BLaER1 (cell line): ENCODE measurements around the gene AKT3.

Experiments used
- H3K27ac ChIP-seq: shearing (Covaris generic); formaldehyde crosslinking; 2 replicates; pipeline ENCODE4 v1.8.1; 2022
- H3K27me3 ChIP-seq: shearing (Covaris generic); formaldehyde crosslinking; 2 replicates; pipeline ENCODE4 v1.8.1; 2022
- H3K36me3 ChIP-seq: shearing (Covaris generic); formaldehyde crosslinking; 2 replicates; pipeline ENCODE4 v1.8.1; 2022
- H3K4me1 ChIP-seq: shearing (Covaris generic); formaldehyde crosslinking; 2 replicates; pipeline ENCODE4 v1.8.1; 2022
- H3K4me2 ChIP-seq: shearing (Covaris generic); formaldehyde crosslinking; 2 replicates; pipeline ENCODE4 v1.8.1; 2022
- H3K4me3 ChIP-seq: shearing (Covaris generic); formaldehyde crosslinking; 2 replicates; pipeline ENCODE4 v1.8.1; 2022
- H3K9ac ChIP-seq: shearing (Covaris generic); formaldehyde crosslinking; 2 replicates; pipeline ENCODE4 v1.8.1; 2022
- H3K9me3 ChIP-seq: shearing (Covaris generic); formaldehyde crosslinking; 2 replicates; pipeline ENCODE4 v1.8.1; 2022
- H4K20me1 ChIP-seq: shearing (Covaris generic); formaldehyde crosslinking; 2 replicates; pipeline ENCODE4 v1.8.1; 2022
- Cebpa-rat ChIP-seq: shearing (Covaris generic); IDR thresholded peaks from 2 replicates; pipeline ENCODE4 v1.8.1; 2022

Gene AKT3

GRCh38 chr1:243495442-243496186, 354.4 kb downstream of the AKT3 start:
- peaks cover 10% of the 10 kb centered on the region for H3K9me3 ChIP-seq
- H4K20me1 ChIP-seq = no peaks in the 10 kb centered on the region
- peaks cover 11% of the 10 kb centered on the region for H3K36me3 ChIP-seq
- H3K4me3 ChIP-seq = no peak overlapping the region
- peaks cover 63% of the 10 kb centered on the region for H3K4me1 ChIP-seq
- no peaks in the 10 kb centered on the region for H3K27me3 ChIP-seq
- H3K9ac ChIP-seq = peak overlapping the region; percentile 42; the same call in 1 of the 2 replicates
- no peak for TF ChIP-seq Cebpa-rat
- peak overlapping the region; percentile 83 for H3K4me2 ChIP-seq
- peak overlapping the region; percentile 81 for H3K27ac ChIP-seq

- Histone ChIP-seq H3K27ac (peak overlapping the region; percentile 81), H3K9ac (peak overlapping the region; percentile 42; the same call in 1 of the 2 replicates), H4K20me1 (no peaks in the 10 kb centered on the region)
Measured at GRCh38 chr1:243494741-243495431, 355.2 kb downstream of the AKT3 start.

GRCh38 chr1:243493156-243494129, 356.6 kb downstream of the AKT3 start:
- H3K36me3 ChIP-seq = peaks cover 18% of the 10 kb centered on the region
- peak overlapping the region; percentile 24 for H3K4me2 ChIP-seq
- no peaks in the 10 kb centered on the region for H4K20me1 ChIP-seq
- peak overlapping the region; percentile 46; the same call in 1 of the 2 replicates for H3K27ac ChIP-seq
- no peak overlapping the region for H3K4me3 ChIP-seq
- H3K9me3 ChIP-seq = peaks cover 10% of the 10 kb centered on the region
- no peak for TF ChIP-seq Cebpa-rat
- peaks cover 59% of the 10 kb centered on the region for H3K4me1 ChIP-seq
- H3K27me3 ChIP-seq = no peaks in the 10 kb centered on the region
- H3K9ac ChIP-seq = no peak overlapping the region

More at GRCh38 chr1:243494741-243495431, 355.2 kb downstream of the AKT3 start:
- peaks cover 10% of the 10 kb centered on the region for H3K9me3 ChIP-seq
- peak overlapping the region; percentile 83 for H3K4me2 ChIP-seq
- H3K36me3 ChIP-seq = peaks cover 11% of the 10 kb centered on the region
- no peak for TF ChIP-seq Cebpa-rat
- H3K4me3 ChIP-seq = no peak overlapping the region
- peaks cover 70% of the 10 kb centered on the region for H3K4me1 ChIP-seq
- no peaks in the 10 kb centered on the region for H3K27me3 ChIP-seq

- H4K20me1 ChIP-seq = no peaks in the 10 kb centered on the region
- H3K27me3 ChIP-seq = no peaks in the 10 kb centered on the region
- no peak for TF ChIP-seq Cebpa-rat
- H3K36me3 ChIP-seq = peaks cover 7% of the 10 kb centered on the region; the same call in 1 of the 2 replicates
- H3K4me1 ChIP-seq = peaks cover 46% of the 10 kb centered on the region
- H3K9ac ChIP-seq = 0 out of 2 replicates have a peak overlapping the region, but pooled peaks have one; percentile 19
- H3K9me3 ChIP-seq = peaks cover 10% of the 10 kb centered on the region
- H3K27ac ChIP-seq = peak overlapping the region; percentile 23; the same call in 1 of the 2 replicates
- H3K4me3 ChIP-seq = no peak overlapping the region
- peak overlapping the region; percentile 13 for H3K4me2 ChIP-seq
Measured at GRCh38 chr1:243490748-243491686, 359.0 kb downstream of the AKT3 start.

- TF ChIP-seq Cebpa-rat = no peak
- Histone ChIP-seq H4K20me1 (no peaks in the 10 kb centered on the region), H3K4me3 (no peak overlapping the region), H3K4me2 (peak overlapping the region; percentile 13), H3K27ac (no peak overlapping the region), H3K27me3 (no peaks in the 10 kb centered on the region), H3K36me3 (peaks cover 7% of the 10 kb centered on the region; the same call in 1 of the 2 replicates), H3K4me1 (peaks cover 35% of the 10 kb centered on the region), H3K9me3 (peaks cover 10% of the 10 kb centered on the region), H3K9ac (no peak overlapping the region)
Measured at GRCh38 chr1:243489681-243490546, 360.1 kb downstream of the AKT3 start.

GRCh38 chr1:243489158-243489527, 360.9 kb downstream of the AKT3 start:
- Histone ChIP-seq H3K4me1 (peaks cover 27% of the 10 kb centered on the region), H3K36me3 (peaks cover 7% of the 10 kb centered on the region; the same call in 1 of the 2 replicates), H3K27ac (no peak overlapping the region), H3K4me2 (no peak overlapping the region), H4K20me1 (no peaks in the 10 kb centered on the region), H3K9ac (no peak overlapping the region), H3K4me3 (no peak overlapping the region), H3K9me3 (peaks cover 10% of the 10 kb centered on the region), H3K27me3 (0 out of 2 replicates have a peak, but pooled peaks cover under 1% of the 10 kb centered on the region)
- TF ChIP-seq Cebpa-rat = no peak

- Histone ChIP-seq H3K4me1 (peaks cover 22% of the 10 kb centered on the region), H3K27me3 (peaks cover 6% of the 10 kb centered on the region), H3K9ac (no peak overlapping the region), H3K4me3 (no peak overlapping the region), H3K36me3 (peaks cover 7% of the 10 kb centered on the region; the same call in 1 of the 2 replicates), H4K20me1 (no peaks in the 10 kb centered on the region), H3K27ac (no peak overlapping the region), H3K4me2 (no peak overlapping the region), H3K9me3 (peaks cover 10% of the 10 kb centered on the region)
- TF ChIP-seq Cebpa-rat = no peak
Measured at GRCh38 chr1:243488459-243489157, 361.4 kb downstream of the AKT3 start.
